Hepatocyte (in vitro differentiated cells): Measurements from ENCODE around the gene OXLD1. TPM values are rescaled to one million over a fixed set of nuclear protein-coding genes. Genes with fewer than 3 reads are reported as not detected.

Source experiments
- DNase-seq: peaks from one replicate; pipeline ENCODE4 v3.0.0-alpha.2; 2016; ENCODE audit warnings: low spot score
- H2AFZ ChIP-seq: fragments of 200-600 bp; sonication (generic); 2 replicates; pipeline ENCODE4 v1.6.0; 2016; ENCODE audit warnings: antibody characterized with exemption, mild to moderate bottlenecking
- H3K27ac ChIP-seq: fragments of 200-600 bp; sonication (generic); 2 replicates; pipeline ENCODE4 v1.5.1; 2016; ENCODE audit warnings: mild to moderate bottlenecking
- H3K27me3 ChIP-seq: fragments of 200-600 bp; sonication (generic); 2 replicates; pipeline ENCODE4 v1.6.1; 2016
- H3K36me3 ChIP-seq: fragments of 200-600 bp; sonication (generic); replicated peaks from 2 replicates; pipeline ENCODE4 v1.5.1; 2016; ENCODE audit warnings: low read depth; ENCODE audit not compliant: insufficient read depth
- H3K4me1 ChIP-seq: fragments of 200-600 bp; sonication (generic); 2 replicates; pipeline ENCODE4 v1.5.1; 2016; ENCODE audit warnings: mild to moderate bottlenecking, moderate library complexity; ENCODE audit not compliant: insufficient read depth
- H3K4me2 ChIP-seq: fragments of 200-600 bp; sonication (generic); 2 replicates; pipeline ENCODE4 v1.6.0; 2016
- H3K4me3 ChIP-seq: fragments of 200-600 bp; sonication (generic); 2 replicates; pipeline ENCODE4 v1.5.1; 2016; ENCODE audit warnings: mild to moderate bottlenecking
- H3K79me2 ChIP-seq: fragments of 200-600 bp; sonication (generic); 2 replicates; pipeline ENCODE4 v1.6.0; 2017; ENCODE audit warnings: mild to moderate bottlenecking
- H3K9me2 ChIP-seq: fragments of 200-600 bp; sonication (generic); replicated peaks from 2 replicates; pipeline ENCODE4 v1.6.0; 2017; ENCODE audit warnings: mild to moderate bottlenecking; ENCODE audit not compliant: insufficient read depth
- H3K9me3 ChIP-seq: fragments of 200-600 bp; sonication (generic); 2 replicates; pipeline ENCODE4 v1.5.1; 2016; ENCODE audit warnings: low read depth, mild to moderate bottlenecking
- H4K20me1 ChIP-seq: fragments of 200-600 bp; sonication (generic); 2 replicates; pipeline ENCODE4 v1.6.0; 2016; ENCODE audit warnings: mild to moderate bottlenecking; ENCODE audit not compliant: insufficient read depth, poor library complexity, severe bottlenecking
- EZH2 ChIP-seq: fragments of 200-600 bp; sonication (generic); IDR thresholded peaks from 2 replicates; pipeline ENCODE4 v1.6.1; 2016; ENCODE audit warnings: antibody characterized with exemption, mild to moderate bottlenecking, borderline replicate concordance
- EZH2phosphoT487 ChIP-seq: fragments of 200-600 bp; sonication (generic); IDR thresholded peaks from one replicate; pipeline ENCODE4 v1.6.1; 2018; ENCODE audit warnings: antibody characterized with exemption, mild to moderate bottlenecking, low read depth, moderate library complexity; ENCODE audit not compliant: unreplicated experiment, severe bottlenecking
- WGBS: methylation state at CpG from one replicate; pipeline ENCODE4 v1.1.6; 2016; ENCODE audit warnings: low lambda C conversion rate; ENCODE audit errors: missing lambda C conversion rate; 5-methylcytosine and 5-hydroxymethylcytosine counted together
- polyA plus RNA-seq: library from polyadenylated mRNA; unstranded; fragments of >200 nt; fragmentation: Nextera tagmentation; extraction: Ambion mirVana; gene quantifications from 2 replicates; pipeline ENCODE4 v1.2.1, GENCODE V29; 2016
- total RNA-seq: library from RNA; depleted of rRNA; stranded (reverse); fragments of >200 nt; gene quantifications from 2 replicates; pipeline ENCODE4 v1.2.3, GENCODE V29; 2014
- TF ChIP-seq, protein P1 (sequence below): fragments of 200-600 bp; sonication (generic); IDR thresholded peaks from 2 replicates; pipeline ENCODE4 v1.5.1; 2016; ENCODE audit warnings: antibody characterized with exemption, mild to moderate bottlenecking; ENCODE audit not compliant: poor library complexity

OXLD1 gene
- total and polyA plus RNA-seq, 2 experiments from 2014 or later, result 37.8 to 39.8 TPM

DNA sequence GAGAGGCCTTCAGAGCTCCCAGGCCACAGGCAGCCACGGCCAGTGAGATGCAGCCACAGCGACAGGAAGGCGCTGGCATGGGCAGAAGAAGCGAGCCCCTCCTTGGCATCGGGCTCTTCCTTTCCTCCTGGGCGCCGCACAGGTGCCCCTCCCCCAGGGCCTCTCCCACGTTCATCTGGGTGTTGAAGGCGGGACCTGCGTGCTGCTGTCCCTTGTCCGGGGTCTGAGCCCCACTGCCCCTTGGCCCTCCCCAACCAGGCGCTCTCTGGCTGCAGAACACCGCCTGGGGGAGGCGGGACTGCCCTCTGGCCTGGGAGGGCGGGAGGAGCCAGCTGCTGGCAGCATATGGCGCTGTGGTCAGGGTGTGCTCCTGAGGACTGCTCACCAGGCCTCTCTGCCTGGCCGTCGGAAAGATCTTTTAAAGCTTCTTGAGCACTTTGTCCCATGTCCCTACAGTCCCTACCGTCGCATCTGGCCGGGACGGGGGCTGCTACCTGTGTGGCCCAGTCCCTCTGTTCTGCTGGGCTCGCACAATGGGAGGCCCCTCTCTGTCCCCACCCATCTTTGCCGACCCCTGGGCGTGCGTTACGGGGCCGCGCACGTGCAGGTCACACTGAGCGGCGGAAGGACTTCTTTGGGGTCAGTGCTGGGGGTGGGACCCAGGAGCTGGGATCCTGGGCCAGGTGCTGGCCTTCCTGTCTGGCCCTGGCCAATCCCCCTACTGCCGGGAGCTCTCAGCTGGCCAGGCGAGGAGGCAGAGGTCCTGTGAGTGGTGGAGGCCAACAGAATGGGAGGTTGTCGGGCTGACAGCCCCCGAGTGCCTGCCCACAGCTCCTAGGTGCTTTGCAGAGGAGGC is 47.4 kb upstream of the OXLD1 start:
- Histone ChIP-seq H3K9me2 (no peaks in the 10 kb centered on the region), H3K9me3 (no peaks in the 10 kb centered on the region), H3K4me2 (peak overlapping the region; percentile 97), H2AFZ (no peak overlapping the region), H3K4me3 (no peak overlapping the region), H3K79me2 (peaks cover 28% of the 10 kb centered on the region), H3K36me3 (no peaks in the 10 kb centered on the region), H3K27me3 (no peaks in the 10 kb centered on the region), H3K27ac (peak overlapping the region; percentile 84), H4K20me1 (no peaks in the 10 kb centered on the region), H3K4me1 (peaks cover 31% of the 10 kb centered on the region)
- no peak for TF ChIP-seq EZH2phosphoT487
- TF ChIP-seq, protein P1, sequence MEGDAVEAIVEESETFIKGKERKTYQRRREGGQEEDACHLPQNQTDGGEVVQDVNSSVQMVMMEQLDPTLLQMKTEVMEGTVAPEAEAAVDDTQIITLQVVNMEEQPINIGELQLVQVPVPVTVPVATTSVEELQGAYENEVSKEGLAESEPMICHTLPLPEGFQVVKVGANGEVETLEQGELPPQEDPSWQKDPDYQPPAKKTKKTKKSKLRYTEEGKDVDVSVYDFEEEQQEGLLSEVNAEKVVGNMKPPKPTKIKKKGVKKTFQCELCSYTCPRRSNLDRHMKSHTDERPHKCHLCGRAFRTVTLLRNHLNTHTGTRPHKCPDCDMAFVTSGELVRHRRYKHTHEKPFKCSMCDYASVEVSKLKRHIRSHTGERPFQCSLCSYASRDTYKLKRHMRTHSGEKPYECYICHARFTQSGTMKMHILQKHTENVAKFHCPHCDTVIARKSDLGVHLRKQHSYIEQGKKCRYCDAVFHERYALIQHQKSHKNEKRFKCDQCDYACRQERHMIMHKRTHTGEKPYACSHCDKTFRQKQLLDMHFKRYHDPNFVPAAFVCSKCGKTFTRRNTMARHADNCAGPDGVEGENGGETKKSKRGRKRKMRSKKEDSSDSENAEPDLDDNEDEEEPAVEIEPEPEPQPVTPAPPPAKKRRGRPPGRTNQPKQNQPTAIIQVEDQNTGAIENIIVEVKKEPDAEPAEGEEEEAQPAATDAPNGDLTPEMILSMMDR, result no peak
- 80% methylated on average over 29 of the region's 36 CpGs for WGBS
- peak; percentile 58 for DNase-seq

DNA sequence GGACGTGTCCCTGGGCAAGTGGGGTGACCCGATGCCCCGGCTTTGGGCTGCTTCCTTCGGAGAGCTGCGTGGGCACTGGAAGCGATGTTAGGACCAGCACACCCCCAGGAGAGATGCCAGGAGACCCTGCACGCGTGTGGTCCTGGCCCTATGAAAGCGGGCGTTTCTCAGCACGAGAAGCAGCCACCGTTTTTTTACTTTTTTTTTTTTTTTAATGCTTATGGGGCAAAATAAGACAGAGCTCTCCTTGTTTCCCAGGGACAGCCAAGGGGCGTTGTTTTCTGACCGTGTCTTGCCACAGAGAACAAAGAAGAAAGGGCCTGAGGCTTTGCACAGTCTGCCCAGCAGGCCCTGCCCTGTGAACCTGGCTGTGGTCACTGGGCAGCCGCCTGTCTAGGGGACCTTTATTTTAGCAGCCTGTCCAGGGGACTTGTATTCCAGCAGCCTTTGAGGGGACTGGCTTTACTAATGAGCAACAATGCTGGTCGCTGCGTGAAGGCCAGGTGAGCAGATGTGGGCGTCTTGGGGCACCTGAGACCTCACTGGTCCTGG is 46.7 kb upstream of the OXLD1 start:
- peaks cover 28% of the 10 kb centered on the region for H3K79me2 ChIP-seq
- no peaks in the 10 kb centered on the region for H3K36me3 ChIP-seq
- no peak overlapping the region for H2AFZ ChIP-seq
- H3K9me2 ChIP-seq, result no peaks in the 10 kb centered on the region
- DNase-seq, result no peak
- H3K4me1 ChIP-seq, result peaks cover 31% of the 10 kb centered on the region
- peak overlapping the region; percentile 84 for H3K27ac ChIP-seq
- TF ChIP-seq, protein P1, result no peak
- TF ChIP-seq EZH2 (no peak), EZH2phosphoT487 (no peak)
- H3K9me3 ChIP-seq, result no peaks in the 10 kb centered on the region
- 31% methylated on average over 18 of the region's 18 CpGs for WGBS
- H3K4me3 ChIP-seq, result peak overlapping the region; percentile 79
- no peaks in the 10 kb centered on the region for H4K20me1 ChIP-seq
- no peaks in the 10 kb centered on the region for H3K27me3 ChIP-seq
- peak overlapping the region; percentile 97 for H3K4me2 ChIP-seq

DNA sequence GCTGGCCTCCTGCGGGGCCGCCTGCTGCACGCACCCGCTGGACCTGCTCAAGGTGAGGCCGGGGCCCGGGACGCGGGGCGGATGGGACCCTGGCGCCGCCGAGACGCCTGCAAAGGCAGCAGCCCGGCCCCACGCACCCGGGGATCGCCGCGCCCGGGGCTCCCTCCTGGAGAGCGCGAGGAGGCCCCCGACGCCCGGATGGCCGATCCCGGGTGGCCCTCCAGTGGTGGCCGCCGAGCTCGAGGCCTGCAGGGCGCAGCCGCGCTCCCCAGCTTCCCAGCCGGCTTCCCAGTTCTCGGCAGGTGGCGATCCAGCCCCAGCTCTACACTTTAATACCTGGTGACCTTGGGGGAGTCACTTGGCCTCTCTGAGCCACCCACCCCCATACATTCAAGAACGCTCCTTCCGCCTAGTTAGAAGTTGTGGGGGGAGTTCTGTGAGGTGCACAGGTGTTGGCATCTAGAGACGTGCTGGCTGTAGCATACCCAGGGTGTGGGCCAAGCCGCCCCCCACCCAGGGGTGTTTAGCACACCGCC is 46.1 kb upstream of the OXLD1 start:
- Histone ChIP-seq H3K27ac (peak overlapping the region; percentile 84), H2AFZ (peak overlapping the region; percentile 66), H3K4me1 (peaks cover 31% of the 10 kb centered on the region), H4K20me1 (no peaks in the 10 kb centered on the region), H3K36me3 (no peaks in the 10 kb centered on the region), H3K9me2 (no peaks in the 10 kb centered on the region), H3K4me2 (peak overlapping the region; percentile 97), H3K9me3 (no peaks in the 10 kb centered on the region), H3K79me2 (peaks cover 28% of the 10 kb centered on the region), H3K27me3 (no peaks in the 10 kb centered on the region), H3K4me3 (peak overlapping the region; percentile 79)
- 5% methylated on average over 27 of the region's 41 CpGs for WGBS
- peak; percentile 81 for DNase-seq
- TF ChIP-seq, protein P1, result no peak
- no peak for TF ChIP-seq EZH2
- no peak for TF ChIP-seq EZH2phosphoT487
